HG02938 (cell line): ENCODE results near the gene SLC3A2.
"Not testable (repeated sequence)": the region's sequence is repeated elsewhere in the genome, so short reads cannot be mapped to it uniquely, and the experiment has no call there.

ENCODE experiments used
- ATAC-seq: cut with Tn5 transposase; IDR thresholded peaks from one replicate; pipeline ENCODE4 v1.9.1; 2021; ENCODE audit warnings: mild to moderate bottlenecking, moderate library complexity; ENCODE audit not compliant: unreplicated experiment

SLC3A2 gene

GRCh38 chr11:62880803-62881578 is at the start of gene SLC3A2:
Gene SLC3A2 (plus strand): TSS chr11:62880896. CDS start chr11:62881024, 128 bp downstream.
- ATAC-seq, result peak; percentile 60

- no peak for ATAC-seq
Observed at GRCh38 chr11:62830904-62831519, 49.7 kb upstream of the SLC3A2 start.

- peak; percentile 75 for ATAC-seq
Observed at GRCh38 chr11:62831520-62832335, 49.0 kb upstream of the SLC3A2 start, which contains the start of gene STX5. Gene STX5 (minus strand): TSS chr11:62832051. CDS start chr11:62831243, 808 bp downstream.

- ATAC-seq, result peak; percentile 4
Observed at GRCh38 chr11:62832336-62833234, 48.1 kb upstream of the SLC3A2 start, which contains the start of gene TEX54. Gene TEX54 (minus strand): TSS chr11:62832841.

- ATAC-seq, result no peak
Observed at GRCh38 chr11:62835336-62835735, 45.4 kb upstream of the SLC3A2 start.

- peak; percentile 44 for ATAC-seq
Observed at GRCh38 chr11:62839050-62839945, 41.4 kb upstream of the SLC3A2 start, which contains the start of gene WDR74. Gene WDR74 (minus strand): TSS chr11:62839590. CDS start chr11:62839570, 20 bp downstream.

- ATAC-seq, result peak; percentile 12
Observed at GRCh38 chr11:62840721-62841360, 39.9 kb upstream of the SLC3A2 start.

- ATAC-seq, result peak; percentile 38
Observed at GRCh38 chr11:62841361-62842170, 39.1 kb upstream of the SLC3A2 start.

GRCh38 chr11:62842171-62842741 is 38.4 kb upstream of the SLC3A2 start:
- no peak for ATAC-seq

- not testable (repeated sequence) for ATAC-seq
Observed at GRCh38 chr11:62842891-62843290, 37.8 kb upstream of the SLC3A2 start.

- no peak for ATAC-seq
Observed at GRCh38 chr11:62843466-62843865, 37.2 kb upstream of the SLC3A2 start.

GRCh38 chr11:62844154-62844553 is 36.5 kb upstream of the SLC3A2 start:
- ATAC-seq, result no peak

- no peak for ATAC-seq
Observed at GRCh38 chr11:62846177-62846576, 34.5 kb upstream of the SLC3A2 start.

- ATAC-seq, result no peak
Observed at GRCh38 chr11:62847767-62848314, 32.9 kb upstream of the SLC3A2 start.

GRCh38 chr11:62850911-62851806 is 29.5 kb upstream of the SLC3A2 start:
- no peak for ATAC-seq
